GM23248 (cell line): Measurements from ENCODE around the gene RBKS.

Experiments
- EZH2 ChIP-seq: fragments of 200-600 bp; sonication (generic); IDR thresholded peaks from 2 replicates; pipeline ENCODE4 v1.6.1; 2018; ENCODE audit warnings: antibody characterized with exemption, mild to moderate bottlenecking; ENCODE audit not compliant: insufficient read depth, poor library complexity, severe bottlenecking
- EZH2phosphoT487 ChIP-seq: fragments of 200-600 bp; sonication (generic); IDR thresholded peaks from 2 replicates; pipeline ENCODE4 v1.6.1; 2018; ENCODE audit warnings: antibody characterized with exemption, moderate library complexity, mild to moderate bottlenecking, low read depth; ENCODE audit not compliant: insufficient read depth

DNA sequence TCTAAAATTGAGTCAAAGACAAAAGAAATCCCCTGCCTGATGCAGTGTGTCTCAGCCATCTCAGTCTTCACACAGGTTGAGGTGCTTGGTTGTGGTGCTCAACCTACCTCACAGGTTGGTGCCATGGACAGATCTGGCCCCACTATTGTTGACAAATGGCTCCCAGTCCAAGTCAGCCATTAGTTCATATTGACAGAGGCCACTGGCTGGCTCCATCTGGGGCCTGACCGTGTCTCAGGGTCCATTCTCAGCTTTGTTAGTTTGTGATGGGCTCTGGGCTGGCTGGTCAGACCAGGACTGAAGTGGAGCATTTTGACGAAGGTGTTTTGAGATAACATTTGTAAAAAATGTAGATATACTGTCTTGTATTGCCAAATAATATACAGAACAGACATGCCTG, 81.8 kb downstream of the RBKS start:
- TF ChIP-seq EZH2phosphoT487, result no peak
- no peak for TF ChIP-seq EZH2
